Stimulated activated CD8-positive, alpha-beta memory T cell treated with anti-CD3 and anti-CD28 coated beads, Interleukin-7, amount 100 ng/mL, for 48 hours (primary cell): ENCODE measurements around the gene DUXB.

ENCODE experiments used
- DNase-seq, 2 donors: peaks; one replicate each; pipeline ENCODE4 v3.0.0-alpha.2; 2020; ENCODE audit warnings: low read depth in 1 of 2; ENCODE audit errors: extremely low read depth in 1 of 2

Gene DUXB, protein sequence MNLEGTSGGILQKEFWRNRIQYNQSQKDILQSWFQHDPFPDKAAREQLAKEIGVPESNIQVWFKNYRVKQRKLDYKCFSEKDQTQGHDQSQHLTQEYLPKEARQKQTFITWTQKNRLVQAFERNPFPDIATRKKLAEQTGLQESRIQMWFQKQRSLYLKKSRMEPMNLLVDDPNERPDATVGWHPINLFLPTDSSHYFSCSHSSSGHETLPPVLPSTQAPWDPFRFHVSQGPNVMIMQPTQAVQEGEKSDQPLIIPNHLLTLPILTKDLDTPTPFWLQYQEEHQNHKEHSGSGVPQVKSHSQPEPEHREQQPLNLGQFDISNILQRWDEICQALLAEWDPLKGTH

DNA sequence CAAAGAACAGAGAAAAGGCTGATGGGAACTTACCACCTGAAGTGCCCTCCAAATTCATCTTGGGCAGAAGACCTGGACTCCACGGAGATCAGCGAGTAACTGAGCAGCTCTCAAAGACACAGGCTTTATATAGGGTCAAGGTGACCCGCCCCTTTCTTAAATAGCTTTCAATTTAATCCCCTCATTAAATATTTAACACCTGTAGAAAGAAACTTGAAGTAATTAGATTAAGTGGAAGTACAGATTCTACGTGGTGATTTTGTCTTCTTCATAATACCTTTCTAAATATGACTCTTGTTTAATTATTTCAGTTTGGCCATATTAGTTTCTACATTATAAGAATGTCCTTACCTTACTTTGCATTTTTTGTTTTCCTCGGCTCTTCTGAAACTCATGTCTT is at the start of gene DUXB:
DUXB (minus strand) TSS at position 101 of the 400 bp plus-strand sequence; CDS start at position 58, 43 bp downstream.
- no peak for DNase-seq

DNA sequence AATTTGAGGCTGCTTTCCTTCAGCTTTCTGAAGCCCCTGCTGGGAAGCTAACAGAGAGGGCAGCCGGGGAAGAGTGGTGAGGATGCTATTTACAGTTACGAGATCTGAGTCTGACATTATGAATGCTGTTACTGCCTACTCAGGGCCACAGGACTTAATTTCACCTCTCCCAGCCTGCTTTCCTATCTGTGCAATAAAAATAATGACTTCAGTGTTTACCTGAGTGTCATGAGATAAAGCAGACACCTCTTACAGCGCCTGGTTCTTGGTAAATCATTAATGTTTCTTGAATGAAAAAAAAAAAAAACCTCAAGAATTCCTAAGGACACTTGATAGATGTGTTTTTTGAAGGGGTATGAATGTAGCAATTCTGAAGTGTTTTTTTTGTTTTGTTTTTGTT is 49.3 kb upstream of the DUXB start:
- no peak for DNase-seq

DNA sequence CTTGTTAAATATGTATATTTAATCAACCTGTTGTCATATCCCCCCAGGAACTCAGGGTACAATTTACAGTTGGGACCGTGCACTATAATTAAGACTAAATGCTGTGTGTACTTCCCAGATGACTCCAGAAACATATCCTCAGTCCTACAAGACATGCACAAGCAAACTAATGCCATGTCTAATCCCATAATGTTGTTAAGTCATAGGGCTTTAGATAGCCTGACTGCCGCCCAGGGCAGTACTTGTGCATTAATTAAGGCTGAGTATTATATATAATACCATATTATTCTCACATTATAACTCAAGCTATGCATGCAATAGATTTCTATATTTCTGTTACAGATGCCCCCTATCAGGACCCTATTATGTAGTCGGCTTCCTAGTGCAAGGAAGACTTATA is 45.1 kb upstream of the DUXB start:
- no peak for DNase-seq

DNA sequence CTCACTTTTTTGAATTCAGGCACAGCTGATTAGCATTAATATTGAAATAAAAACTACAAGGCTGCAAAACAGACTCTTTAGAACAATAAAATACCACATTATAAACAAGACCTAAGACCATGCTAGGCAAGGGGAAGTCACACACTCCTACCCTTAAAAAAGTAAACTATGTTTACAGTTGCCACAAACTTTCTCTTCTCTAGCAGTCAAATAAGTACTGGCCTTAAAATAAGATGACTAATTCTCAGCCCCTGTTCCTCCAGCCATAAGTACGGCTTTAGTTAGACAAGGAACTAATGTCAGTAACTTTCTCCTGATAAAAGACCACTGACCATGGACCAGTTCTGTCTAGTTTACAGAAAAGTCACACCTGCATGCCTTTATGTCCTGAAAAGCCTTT is 44.6 kb upstream of the DUXB start:
- DNase-seq: no peak

DNA sequence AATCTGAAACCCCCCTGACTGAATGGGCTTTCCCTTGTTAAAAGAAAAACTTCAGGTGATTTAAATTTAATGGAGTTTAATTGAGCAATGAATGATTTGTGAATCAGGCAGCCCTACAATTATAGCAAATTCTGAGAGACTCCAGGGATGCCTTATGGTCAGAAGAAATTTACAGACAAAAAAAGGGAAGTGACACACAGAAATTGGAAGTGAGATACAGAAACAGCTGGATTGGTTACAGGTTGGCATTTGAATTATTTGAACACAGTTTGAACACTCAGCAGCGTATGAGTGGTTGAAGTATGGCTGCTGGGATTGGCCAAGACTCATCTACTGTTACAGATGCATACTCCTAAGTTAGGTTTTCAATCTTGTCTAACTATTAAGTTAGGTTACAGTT is 44.0 kb upstream of the DUXB start:
- DNase-seq: no peak

DNA sequence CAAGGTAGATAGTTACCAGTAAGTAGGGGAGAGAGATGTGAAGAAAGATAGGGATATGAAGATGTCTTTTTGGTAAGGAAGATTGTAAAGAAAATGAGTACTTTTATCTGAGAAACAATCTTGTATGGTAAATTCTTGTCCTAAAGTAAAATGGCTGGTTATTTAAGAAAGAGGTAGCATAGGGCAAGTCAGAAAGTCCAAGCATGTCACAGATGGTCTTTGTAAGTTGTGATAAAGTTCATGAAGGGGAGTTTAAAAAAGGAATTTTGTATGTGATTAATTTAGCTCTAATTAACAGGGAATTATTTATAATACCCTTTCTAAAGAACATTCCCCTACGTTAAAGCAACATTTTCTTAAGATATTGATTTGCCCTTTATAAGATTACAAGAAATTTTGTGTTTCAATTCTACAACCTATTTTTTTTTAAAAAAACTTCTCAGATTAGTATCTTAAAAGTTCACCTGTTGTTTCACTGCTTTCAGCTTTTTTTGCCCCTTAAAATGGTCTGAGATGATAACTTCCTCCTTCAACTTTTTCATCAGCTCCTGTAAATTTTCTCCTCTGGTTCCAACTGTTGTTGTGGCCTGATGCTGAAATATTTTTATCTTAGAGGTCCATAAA is 41.3 kb upstream of the DUXB start:
- DNase-seq: no peak

DNA sequence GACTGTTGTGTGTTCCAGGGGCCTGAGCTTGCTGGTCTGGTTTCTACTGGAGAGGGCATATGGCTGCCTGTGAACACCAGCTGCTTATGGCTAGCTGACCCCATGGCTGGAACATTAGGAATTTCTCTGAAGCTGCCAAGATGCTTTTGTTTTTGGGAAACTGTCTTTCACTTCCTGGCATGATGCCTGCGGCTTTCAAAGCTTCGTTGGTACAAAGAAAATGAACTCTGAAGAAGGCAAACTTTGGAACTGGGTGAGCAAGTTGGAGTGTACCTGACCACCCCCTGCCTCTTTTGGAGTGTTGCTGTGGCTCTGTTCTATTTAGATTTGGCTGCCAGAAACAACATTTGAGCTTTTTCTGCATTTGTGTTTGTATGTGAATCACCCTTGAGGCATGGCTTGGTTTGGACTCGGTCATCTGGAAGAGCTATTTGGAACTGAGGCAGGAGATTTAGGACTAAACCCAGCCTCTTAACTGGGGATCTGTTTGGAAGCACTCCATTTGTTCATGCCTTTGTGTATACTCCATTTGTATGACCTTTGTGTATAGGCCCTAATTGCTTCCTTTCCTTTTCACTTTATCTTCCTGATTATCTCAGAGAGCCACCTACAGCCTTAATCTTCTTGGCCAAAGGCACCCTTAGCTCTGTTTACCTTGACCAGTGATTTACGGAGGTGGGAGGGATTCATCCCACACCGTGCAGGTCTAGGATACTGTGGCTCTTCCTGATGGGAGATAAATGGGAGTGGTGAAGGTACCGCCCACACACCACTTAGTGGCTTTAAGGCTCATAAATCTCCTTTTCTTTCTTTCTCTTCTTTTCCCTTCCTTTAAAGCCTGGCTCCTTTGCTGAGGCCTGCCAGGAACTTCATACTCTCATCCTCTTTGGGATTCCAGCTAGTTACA is 32.3 kb upstream of the DUXB start:
- DNase-seq: no peak

DNA sequence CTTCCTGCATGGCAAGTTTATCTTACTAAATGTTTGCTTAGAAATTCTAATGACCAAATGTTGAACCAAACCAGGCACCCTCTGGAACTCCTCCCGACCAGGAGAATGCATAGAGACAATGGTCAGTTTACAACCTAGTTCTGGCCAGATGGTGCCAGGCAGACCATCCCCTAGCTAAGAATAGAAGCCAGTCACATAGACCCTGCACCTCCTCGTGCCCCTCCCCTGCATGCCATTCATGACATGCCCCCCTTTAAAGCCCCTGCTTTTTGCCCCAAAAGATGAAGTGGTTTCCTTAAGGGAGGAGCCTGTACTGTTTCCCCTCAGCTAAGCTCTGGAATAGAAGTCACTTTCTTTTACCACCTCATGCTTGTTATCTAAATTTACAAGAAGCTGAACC is 31.6 kb upstream of the DUXB start:
- no peak for DNase-seq

DNA sequence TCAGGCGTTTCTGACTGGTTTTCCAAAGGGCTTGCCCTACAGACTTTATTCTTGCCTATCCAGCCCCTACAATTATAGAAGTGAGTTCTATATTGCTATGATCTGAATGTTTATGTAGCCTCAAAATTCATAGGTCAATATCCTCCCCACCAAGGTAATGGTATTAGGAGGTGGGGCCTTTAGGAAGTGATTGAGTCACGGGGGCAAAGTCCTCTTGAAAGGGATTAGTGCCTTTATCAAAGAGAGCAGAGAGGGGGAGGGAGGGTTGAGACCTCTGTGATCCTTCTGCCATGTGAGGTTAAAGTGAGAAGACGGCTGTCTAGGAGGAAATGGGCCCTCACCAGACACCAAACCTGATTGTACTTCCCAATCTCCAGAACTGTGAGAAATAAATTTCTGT is 26.0 kb upstream of the DUXB start:
- DNase-seq: no peak

DNA sequence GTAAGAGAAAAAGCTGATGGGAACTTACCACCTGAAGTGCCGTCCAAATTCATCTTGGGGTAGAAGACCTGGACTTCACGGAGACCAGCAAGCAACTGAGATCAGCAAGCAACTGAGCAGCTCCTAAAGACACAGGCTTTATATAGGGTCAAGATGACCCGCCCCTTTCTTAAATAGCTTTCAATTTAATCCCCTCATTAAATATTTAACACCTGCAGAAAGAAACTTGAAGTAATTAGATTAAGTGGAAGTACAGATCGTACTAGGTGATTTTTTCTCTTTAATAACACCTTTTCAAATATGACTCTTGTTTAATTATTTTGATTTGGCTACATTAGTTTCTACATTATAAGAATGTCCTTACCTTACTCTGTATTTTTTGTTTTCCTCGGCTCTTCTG is 25.1 kb upstream of the DUXB start, which contains the start of gene CPHXL:
CPHXL (minus strand) TSS at position 101 of the 400 bp plus-strand sequence; CDS start at position 53, 48 bp downstream.
- DNase-seq: no peak

DNA sequence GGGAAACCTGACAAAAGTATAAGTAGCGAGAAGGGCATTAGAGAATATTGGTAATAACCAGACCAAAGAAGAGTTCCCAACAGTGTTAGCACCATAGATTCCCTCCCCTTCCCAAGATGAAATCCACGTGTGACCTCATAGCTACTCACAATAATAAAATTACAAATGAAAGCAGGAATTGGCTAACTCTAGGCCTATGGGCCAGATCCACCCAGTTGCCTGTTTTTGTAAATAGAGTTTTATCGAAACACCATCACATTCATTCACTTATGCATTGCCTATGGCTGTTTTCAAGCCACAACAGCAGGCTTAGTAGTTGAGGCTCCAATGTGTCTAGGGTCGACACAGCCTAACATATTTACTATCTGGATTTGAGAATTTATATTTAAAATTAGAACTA is 17.2 kb upstream of the DUXB start:
- DNase-seq: no peak

DNA sequence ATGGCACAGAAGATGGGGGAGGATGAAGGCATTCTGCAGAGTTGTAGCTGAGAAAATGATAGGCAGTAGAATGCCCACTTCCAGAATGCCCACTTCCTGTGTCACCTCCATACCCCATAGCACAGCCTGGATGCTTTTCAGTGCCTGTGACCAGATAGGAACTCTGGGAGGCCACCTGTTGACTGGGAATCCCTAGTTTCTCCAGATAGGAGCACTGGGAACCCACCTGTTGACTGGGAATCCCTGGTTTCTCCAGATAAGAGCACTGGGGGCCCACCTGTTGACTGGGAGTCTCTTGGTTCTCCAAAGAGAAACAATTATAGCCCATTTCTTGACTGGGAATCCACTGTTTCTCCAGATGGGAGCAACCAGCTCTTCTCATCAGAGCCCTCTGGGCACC is 13.4 kb upstream of the DUXB start:
- no peak for DNase-seq

DNA sequence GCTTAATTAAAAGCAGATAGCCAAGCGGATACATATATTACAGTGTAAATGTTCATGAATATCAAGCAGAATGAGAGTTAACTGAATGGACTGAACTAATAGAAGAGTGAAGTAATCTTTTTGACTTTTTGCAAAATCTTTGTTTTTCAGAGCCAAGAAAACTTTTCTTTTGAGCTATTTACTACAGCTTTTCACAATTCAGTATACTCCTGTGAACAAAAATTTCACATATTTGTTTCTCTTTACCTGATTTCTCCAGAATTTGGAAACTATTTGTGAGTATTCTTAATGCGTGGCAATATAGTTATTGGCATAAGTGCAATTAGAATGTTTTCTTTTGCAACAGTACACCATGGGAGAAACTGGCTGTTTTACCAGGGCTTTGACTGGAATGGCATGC is 9.1 kb upstream of the DUXB start:
- DNase-seq: no peak

DNA sequence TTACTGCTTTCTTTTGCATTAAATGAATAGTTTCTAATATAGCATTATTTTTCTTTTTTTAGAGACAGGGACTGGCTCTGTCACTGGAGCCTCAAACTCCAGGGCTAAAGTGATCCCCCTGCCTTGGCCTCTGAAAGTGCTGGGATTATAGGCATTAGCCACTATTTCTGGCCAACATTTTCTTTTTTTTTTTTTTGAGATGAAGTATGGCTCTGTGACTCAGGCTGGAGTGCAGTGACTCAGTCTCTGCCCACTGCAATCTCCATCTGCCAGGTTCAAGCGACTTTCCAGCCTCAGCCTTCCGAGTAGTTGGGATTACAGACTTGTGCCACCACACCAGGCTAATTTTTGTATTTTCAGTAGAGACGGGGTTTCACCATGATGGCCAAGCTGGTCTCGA is 2.0 kb upstream of the DUXB start:
- no peak for DNase-seq

DNA sequence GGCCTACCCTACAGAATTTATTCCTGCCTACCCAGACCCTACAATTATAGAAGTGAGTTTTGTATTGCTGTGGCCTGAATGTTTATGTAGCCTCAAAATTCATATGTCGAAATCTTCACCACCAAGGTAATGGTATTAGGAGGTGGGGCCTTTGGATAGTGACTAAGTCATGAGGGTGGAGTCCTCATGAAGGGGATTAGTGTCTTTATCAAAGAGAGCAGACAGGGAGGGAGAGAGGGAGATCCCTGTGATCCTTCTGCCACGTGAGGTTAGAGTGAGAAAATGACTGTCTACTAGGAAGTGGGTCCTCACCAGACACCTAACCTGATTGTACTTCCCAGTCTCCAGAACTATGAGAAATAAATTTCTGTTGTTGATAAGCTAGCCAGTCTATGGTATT is 981 bp upstream of the DUXB start:
- no peak for DNase-seq

DNA sequence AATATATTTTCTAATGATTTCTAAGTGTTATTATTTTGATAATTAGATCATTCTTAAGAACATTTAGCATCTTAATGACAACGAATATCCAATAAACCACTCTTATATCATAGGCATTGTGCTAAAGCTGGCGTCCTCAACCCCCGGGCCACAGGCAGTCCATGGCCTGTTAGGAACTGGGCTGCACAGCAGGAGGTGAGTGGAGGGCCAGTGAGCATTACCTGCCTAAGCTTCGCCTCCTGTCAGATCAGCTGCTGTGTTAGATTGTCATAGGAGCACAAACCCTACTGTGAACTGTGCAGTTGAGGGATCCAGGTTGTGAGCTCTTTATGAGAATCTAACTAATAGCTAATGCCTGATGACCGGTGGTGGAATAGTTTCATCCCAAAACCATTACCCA is 3.7 kb downstream of the DUXB start:
- DNase-seq: no peak

DNA sequence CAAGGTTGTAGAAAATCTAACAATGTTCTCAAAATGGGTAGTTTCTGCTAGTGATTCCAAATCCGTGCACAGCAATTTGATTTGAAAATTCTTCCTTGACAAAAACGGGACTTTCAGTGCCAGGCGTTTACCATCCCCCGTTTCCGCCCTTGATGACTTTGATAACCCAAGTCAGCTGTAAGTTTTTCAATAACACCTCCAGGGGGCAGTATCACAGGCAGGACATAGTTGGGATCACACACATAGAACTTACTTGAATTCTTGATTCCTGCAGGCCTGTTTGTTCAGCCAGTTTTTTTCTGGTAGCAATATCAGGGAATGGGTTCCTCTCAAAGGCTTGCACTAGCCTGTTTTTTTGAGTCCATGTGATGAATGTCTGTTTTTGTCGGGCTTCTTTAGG is 5.6 kb downstream of the DUXB start:
- no peak for DNase-seq

DNA sequence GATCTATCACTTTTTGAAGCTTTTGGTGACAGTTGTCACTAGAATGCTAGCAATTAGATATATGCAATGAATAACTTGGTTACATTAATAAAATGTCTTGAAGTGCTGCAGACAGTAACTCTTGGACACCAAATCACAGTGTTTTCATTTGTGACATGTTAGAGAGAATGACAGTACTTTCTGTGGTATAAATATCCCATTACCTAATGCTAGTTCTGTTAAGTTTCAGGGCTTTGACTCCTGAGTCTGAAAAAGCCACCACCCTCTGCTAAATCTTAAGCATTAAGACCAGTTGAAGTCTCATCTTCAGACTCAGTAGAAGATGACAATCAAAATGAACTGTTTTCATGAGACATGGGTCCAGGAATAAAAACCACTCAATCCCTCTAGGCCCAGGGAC is 13.9 kb downstream of the DUXB start:
- DNase-seq: no peak

DNA sequence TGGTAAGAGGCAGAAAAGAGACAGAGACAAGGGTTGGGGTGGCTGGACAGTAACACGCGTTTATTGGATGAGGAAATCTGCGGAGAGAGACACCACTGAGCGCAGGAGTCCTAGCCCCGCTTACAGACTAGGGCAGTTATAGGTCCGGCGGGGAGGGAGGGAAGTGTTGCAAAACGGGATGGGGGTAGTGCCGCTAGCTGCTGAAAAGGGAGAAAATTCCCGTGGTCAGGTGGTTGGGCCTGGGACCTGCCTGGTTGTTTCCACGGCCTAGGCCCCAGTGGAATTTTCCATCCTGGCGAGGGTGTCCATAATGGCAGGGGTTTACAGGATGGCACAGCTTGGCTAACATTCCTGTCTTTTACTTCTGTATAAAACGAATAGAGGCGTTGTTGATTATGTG is 19.0 kb downstream of the DUXB start:
- no peak for DNase-seq

DNA sequence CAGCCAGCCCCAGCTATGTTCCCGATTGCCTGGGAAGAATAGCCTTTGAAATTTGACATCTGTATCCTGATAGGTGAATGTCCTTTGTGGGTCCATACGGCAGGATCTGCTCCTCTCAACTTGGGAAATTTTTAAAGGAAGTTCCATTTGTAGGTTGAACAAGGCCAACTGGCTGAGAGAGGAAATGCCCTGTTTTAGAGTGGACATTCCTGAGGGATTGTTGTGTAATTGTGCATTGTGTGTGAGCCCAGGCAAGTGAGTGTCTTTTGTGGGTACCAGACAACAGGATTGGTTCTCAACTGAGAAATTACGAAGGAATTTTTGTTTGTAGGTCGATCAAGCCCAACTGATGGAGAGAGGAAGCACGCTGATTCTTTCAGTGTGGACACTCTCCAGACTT is 21.9 kb downstream of the DUXB start:
- DNase-seq: no peak

DNA sequence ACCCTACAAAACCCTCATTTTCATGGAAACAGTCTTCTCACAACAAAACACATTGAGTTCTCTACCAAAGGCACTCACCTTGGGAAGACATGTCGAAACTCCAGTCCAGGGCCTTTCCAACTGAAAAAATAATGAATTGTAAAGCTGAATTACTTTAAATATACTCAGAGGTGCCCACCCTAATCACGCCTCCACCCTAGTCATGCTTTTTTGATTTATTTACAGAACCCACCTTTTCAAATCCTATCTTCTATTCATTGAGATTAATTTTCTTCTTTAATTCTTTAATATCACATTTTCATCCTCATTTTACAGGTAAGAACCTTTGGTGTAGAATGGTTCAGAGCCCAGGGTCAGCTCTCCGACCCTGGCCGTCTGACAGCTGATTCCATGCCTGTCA is 24.4 kb downstream of the DUXB start, which contains the start of gene CPHXL2:
CPHXL2 (minus strand) TSS at position 101 of the 400 bp plus-strand sequence; CDS start at position 91, 10 bp downstream.
- DNase-seq: no peak

DNA sequence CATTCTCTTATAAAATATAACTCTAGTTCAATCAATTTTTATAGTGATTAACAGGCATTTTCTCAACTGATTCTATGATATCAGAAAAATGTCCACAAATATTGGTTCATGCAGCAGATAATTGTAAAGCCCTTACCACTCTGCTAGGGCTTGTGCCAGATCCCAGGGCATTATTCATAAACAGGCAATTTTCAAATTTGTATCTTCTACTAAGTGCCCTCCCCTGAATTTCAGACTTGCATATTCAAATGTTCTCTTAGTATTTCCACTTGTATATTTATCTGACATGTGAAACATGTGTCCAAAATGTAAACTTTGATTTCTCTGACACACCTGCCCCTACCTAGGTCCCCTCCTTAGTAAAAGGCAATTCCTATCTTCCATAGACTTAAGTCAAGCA is 33.8 kb downstream of the DUXB start:
- no peak for DNase-seq
